SU-DHL-6 (cell line): ENCODE results near the gene PIP5K1B.

ENCODE experiments used
- EZH2phosphoT487 ChIP-seq: fragments of 200-600 bp; sonication (generic), shearing (Covaris generic); conservative IDR thresholded peaks from 2 replicates; pipeline ENCODE4 v1.6.1; 2018; ENCODE audit warnings: mild to moderate bottlenecking, antibody characterized with exemption, low read length, moderate library complexity, mixed read lengths
- TF ChIP-seq, protein P1 (sequence below): fragments of 200-600 bp; sonication (generic); IDR thresholded peaks from one replicate; pipeline ENCODE4 v1.5.1; 2017; ENCODE audit warnings: antibody characterized with exemption, mild to moderate bottlenecking, low read length, moderate library complexity; ENCODE audit not compliant: insufficient read depth, poor library complexity, severe bottlenecking

- TF ChIP-seq, protein P1, sequence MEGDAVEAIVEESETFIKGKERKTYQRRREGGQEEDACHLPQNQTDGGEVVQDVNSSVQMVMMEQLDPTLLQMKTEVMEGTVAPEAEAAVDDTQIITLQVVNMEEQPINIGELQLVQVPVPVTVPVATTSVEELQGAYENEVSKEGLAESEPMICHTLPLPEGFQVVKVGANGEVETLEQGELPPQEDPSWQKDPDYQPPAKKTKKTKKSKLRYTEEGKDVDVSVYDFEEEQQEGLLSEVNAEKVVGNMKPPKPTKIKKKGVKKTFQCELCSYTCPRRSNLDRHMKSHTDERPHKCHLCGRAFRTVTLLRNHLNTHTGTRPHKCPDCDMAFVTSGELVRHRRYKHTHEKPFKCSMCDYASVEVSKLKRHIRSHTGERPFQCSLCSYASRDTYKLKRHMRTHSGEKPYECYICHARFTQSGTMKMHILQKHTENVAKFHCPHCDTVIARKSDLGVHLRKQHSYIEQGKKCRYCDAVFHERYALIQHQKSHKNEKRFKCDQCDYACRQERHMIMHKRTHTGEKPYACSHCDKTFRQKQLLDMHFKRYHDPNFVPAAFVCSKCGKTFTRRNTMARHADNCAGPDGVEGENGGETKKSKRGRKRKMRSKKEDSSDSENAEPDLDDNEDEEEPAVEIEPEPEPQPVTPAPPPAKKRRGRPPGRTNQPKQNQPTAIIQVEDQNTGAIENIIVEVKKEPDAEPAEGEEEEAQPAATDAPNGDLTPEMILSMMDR, result no peak
- TF ChIP-seq EZH2phosphoT487, result no peak
Observed at GRCh38 chr9:68703672-68704071, 1.4 kb upstream of the PIP5K1B start.
